Right atrium auricular region (tissue), 2 donors: ENCODE data around the gene UQCRC2. TPM values are rescaled to one million over a fixed set of nuclear protein-coding genes. Genes with fewer than 3 reads are reported as not detected.
A peak's percentile ranks its signal among the peaks of the same experiment; 100 is the strongest.
"Not testable (repeated sequence)": the region's sequence is repeated elsewhere in the genome, so short reads cannot be mapped to it uniquely, and the experiment has no call there.

Experiments
- DNase-seq: peaks from one replicate; pipeline ENCODE4 v3.0.0-alpha.2; 2019; ENCODE audit warnings: low spot score
- H3K27ac ChIP-seq, 2 donors: fragments of 200-600 bp; sonication (generic); 1 replicate in 1 of 2; 2 replicates in 1 of 2; pipeline ENCODE4 v1.5.1; 2016 to 2019
- H3K27me3 ChIP-seq, 2 donors: fragments of 200-600 bp; sonication (generic); one replicate each; pipeline versions ENCODE4 v1.5.1 to v1.6.0; 2017 to 2019
- H3K36me3 ChIP-seq: fragments of 200-600 bp; sonication (generic); one replicate; pipeline ENCODE4 v1.5.1; 2016
- H3K4me1 ChIP-seq, 2 donors: fragments of 200-600 bp; sonication (generic); one replicate each; pipeline versions ENCODE4 v1.5.1 to v1.6.0; 2017 to 2019
- H3K4me3 ChIP-seq, 2 donors: fragments of 200-600 bp; sonication (generic); 1 replicate in 1 of 2; 2 replicates in 1 of 2; pipeline ENCODE4 v1.5.1; 2017 to 2019; ENCODE audit warnings: mild to moderate bottlenecking in 1 of 2, moderate library complexity in 1 of 2
- H3K9me3 ChIP-seq, 2 donors: fragments of 200-600 bp; sonication (generic); one replicate each; pipeline ENCODE4 v1.5.1; 2019
- total RNA-seq, 2 donors: library from RNA; depleted of rRNA; stranded (reverse); fragments of >200 nt; gene quantifications; one replicate each; pipeline ENCODE4 v1.1.0, GENCODE V29; 2016
- TF ChIP-seq, protein P1 (sequence below), 2 donors: fragments of 200-600 bp; sonication (generic); IDR thresholded peaks; one replicate each; pipeline ENCODE4 v1.5.1; 2019; ENCODE audit warnings: antibody characterized with exemption in 2 of 2

UQCRC2 gene
- 100 to 1,000 TPM; 249 to 489 TPM for total RNA-seq

DNA sequence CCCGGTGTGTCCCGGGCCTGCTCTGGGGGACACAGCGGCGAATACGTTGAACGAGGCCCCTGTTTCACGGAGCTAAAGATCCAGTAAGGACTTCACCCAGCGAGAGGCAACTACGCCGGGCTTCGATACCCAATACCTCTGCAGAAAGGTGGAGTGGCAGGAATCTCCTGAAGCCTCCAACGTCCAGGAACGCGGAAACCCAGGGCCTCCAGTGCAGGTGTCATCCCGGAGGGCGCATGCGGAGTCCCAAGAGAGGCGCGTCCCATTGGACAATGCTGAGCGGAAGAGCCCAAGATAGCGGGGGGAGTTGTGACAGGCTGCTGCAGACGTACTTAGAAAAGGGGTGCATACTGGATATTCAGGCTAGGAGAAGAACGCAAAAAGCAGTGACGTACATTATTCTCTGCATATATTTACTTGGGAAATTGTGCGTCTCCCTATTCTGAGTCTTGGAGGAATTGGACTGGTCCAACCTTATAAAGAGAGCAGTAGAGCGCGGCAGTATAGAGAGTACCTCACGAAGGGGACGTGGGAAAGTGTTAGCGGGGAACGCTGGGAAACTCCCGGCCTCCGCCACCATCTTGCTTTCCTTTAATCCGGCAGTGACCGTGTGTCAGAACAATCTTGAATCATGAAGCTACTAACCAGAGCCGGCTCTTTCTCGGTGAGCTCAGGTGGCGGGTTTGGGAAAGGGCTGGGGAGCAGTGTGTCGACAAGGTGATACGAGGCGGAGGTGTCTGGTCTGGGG, at the start of gene UQCRC2:
TSS of gene UQCRC2 (plus strand) at position 569 of the 748 bp plus-strand sequence. CDS start at position 632, 63 bp downstream.
- H3K4me1 ChIP-seq = peaks cover 0 to 46% of the 10 kb centered on the region in 2 donors
- TF ChIP-seq, protein P1, sequence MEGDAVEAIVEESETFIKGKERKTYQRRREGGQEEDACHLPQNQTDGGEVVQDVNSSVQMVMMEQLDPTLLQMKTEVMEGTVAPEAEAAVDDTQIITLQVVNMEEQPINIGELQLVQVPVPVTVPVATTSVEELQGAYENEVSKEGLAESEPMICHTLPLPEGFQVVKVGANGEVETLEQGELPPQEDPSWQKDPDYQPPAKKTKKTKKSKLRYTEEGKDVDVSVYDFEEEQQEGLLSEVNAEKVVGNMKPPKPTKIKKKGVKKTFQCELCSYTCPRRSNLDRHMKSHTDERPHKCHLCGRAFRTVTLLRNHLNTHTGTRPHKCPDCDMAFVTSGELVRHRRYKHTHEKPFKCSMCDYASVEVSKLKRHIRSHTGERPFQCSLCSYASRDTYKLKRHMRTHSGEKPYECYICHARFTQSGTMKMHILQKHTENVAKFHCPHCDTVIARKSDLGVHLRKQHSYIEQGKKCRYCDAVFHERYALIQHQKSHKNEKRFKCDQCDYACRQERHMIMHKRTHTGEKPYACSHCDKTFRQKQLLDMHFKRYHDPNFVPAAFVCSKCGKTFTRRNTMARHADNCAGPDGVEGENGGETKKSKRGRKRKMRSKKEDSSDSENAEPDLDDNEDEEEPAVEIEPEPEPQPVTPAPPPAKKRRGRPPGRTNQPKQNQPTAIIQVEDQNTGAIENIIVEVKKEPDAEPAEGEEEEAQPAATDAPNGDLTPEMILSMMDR (IDR thresholded peaks at IDR 0.05) = no peak

DNA sequence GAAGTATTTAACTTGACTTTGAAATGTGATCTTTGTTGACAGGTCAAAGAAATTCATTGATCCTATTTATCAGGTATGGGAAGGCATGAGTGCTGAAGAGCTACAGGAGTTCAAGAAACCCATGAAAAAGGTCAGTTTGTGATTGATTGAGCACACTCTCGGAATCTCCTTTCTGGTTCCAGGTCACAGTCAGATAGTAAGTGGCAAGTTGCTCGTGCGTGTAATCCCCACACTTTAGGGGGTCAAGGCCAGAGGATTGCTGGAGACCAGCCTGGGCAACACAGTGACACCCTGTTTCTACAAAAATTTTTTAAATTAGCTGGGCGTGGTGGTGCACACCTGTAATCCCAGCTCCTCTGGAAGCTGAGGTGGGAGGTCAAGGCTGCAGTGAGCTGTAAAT, 20.5 kb upstream of the UQCRC2 start:
- H3K27me3 ChIP-seq, DNase-seq: not testable (repeated sequence)

More for the DNA sequence above, at the start of gene UQCRC2:
- Histone ChIP-seq H3K36me3 (peaks cover 20% of the 10 kb centered on the region), H3K27ac (peak within 1 kb of the TSS; percentile 95 to 97), H3K9me3 (no peaks in the 10 kb centered on the region), H3K4me3 (peak within 1 kb of the TSS; percentile 75 to 76), H3K27me3 (no peaks in the 10 kb centered on the region)
- DNase-seq = peak; percentile 89

DNA sequence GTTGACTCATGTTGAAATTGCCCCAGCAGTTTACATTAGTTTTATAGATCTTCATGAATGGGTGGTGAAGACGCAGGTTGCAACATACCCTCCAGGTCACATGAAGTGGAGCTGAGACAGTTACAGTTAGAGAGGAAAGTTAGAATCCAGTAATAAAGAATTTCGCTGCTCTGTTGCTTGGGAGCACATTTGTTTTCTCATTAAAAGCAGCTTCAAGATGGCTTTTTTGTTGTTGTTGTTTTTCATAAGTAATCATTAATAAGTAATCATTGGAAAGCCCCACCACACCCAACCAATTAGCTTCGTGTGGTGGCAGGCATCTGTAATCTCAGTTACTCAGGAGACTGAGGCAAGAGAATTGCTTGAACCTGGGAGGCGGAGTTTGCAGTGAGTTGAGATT, 19.8 kb upstream of the UQCRC2 start:
- H3K4me3 ChIP-seq, H3K27me3 ChIP-seq, H3K9me3 ChIP-seq, H3K4me1 ChIP-seq, H3K27ac ChIP-seq, H3K36me3 ChIP-seq, DNase-seq: not testable (repeated sequence)

More for the DNA sequence above, 20.5 kb upstream of the UQCRC2 start:
- not testable (repeated sequence) for H3K4me3 ChIP-seq, H3K4me1 ChIP-seq, H3K36me3 ChIP-seq, H3K9me3 ChIP-seq, H3K27ac ChIP-seq

DNA sequence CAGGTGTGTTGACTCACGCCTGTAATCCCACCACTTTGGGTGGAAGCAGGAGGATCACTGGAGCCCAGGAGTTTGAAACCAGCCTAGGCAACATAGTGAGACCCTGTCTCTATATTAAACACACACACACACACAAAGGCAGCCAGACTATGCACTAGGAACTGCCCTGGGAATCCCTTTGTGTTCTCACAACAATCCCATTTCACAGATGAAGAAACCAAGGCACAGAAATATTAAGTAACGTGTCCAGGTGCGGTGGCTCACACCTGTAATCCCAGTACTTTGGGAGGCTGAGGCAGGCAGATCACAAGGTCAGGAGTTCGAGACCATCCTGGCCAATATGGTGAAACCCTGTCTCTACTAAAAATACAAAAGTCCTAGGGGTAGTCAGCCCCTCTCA, 19.4 kb upstream of the UQCRC2 start:
- DNase-seq, H3K27me3 ChIP-seq, H3K27ac ChIP-seq, H3K36me3 ChIP-seq, H3K9me3 ChIP-seq, H3K4me1 ChIP-seq, H3K4me3 ChIP-seq: not testable (repeated sequence)

DNA sequence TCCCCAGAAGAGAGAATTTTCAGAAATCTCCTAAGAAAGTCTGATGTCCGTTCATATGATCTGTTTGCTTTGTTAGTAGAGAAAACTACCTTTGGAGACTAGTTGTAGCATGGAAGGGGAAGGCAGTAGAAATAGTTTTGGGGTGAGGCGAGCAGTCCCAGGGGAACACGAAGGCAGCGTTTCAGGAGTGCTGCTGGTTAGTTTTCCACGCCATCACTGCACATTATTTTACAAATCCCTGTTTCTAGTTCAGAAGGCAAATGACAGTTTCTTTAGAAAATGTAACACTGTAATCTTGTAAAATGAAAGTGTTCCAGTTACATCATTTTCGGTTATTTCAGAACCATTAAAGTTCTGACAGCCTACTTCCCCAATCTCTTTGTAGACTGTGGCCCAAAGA, 16.9 kb upstream of the UQCRC2 start:
- not testable (repeated sequence) for H3K27ac ChIP-seq

DNA sequence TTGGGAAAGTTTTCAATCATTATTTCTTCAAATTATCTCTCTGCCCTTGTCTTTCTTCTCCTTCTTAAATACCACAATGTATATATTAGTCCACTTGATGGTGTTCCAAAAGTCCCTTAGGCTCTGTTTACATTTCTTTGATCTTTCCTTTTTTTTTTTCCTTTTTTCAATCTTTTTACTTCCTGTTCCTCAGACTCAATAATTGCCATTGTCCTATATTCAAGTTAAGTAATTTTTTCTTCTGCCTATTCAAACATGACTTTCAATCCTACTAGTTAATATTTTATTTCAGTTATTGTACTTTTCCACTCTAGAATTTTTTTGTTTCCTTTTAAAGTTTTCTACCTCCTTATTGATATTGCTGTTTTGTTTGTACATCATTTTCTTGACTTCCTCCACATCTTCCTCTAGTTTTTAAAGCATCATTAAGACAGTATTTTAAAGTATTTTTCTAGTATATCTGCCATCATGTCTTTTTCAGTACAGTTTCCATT, 15.8 kb upstream of the UQCRC2 start:
- H3K27ac ChIP-seq = no peak overlapping the region
- no peaks in the 10 kb centered on the region for H3K9me3 ChIP-seq
- H3K36me3 ChIP-seq = no peaks in the 10 kb centered on the region
- no peak for DNase-seq
- TF ChIP-seq, protein P1 (IDR thresholded peaks at IDR 0.05) = no peak
- no peaks in the 10 kb centered on the region for H3K4me1 ChIP-seq
- H3K4me3 ChIP-seq = no peak overlapping the region
- H3K27me3 ChIP-seq = no peaks in the 10 kb centered on the region

More for the DNA sequence above, 16.9 kb upstream of the UQCRC2 start:
- not testable (repeated sequence) for H3K9me3 ChIP-seq, H3K27me3 ChIP-seq, H3K4me1 ChIP-seq, H3K36me3 ChIP-seq, H3K4me3 ChIP-seq, DNase-seq

DNA sequence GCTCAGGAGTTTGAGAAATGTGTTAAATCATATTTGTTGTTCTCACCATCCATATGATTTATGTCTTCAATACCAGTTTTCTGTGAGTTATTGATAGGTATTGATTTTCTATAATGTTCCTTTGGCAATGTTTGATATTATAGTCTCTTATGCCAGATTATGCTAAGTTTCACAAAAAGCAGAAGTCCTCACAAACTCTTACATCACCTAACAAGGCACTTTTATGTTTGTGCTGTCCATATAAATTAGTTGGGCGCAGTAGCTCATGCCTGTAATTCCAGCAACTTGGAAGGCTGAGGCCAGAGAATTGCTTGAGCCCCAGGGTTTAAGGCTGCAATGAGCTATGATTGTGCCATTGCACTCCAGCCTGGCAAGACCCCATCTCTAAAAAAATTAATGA, 12.6 kb upstream of the UQCRC2 start:
- H3K4me3 ChIP-seq = no peak overlapping the region
- H3K36me3 ChIP-seq = no peaks in the 10 kb centered on the region
- DNase-seq = no peak
- H3K4me1 ChIP-seq = no peaks in the 10 kb centered on the region
- TF ChIP-seq, protein P1 (IDR thresholded peaks at IDR 0.05) = no peak
- H3K27me3 ChIP-seq = no peaks in the 10 kb centered on the region
- H3K27ac ChIP-seq = no peak overlapping the region
- H3K9me3 ChIP-seq = no peaks in the 10 kb centered on the region

DNA sequence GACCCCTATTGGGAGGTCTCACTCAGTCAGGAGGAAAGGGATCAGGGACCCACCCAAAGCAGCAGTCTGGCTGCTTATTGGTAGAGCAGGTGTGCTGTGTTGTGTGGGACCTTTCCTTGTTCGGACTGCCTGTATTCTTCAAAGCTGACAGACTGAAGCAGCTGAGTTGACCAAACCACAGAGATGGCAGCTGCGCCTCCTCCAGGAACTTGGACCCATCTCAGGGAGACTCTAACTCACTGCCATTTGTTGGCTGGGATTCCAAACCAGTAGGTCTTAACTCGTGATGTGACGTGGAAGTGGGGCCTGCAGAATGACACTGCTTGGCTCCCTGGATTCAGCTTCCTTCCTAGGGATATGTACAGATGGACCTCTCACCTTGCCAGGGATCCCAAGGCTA, 9.6 kb upstream of the UQCRC2 start:
- Histone ChIP-seq H3K4me1 (no peaks in the 10 kb centered on the region), H3K4me3 (no peak overlapping the region), H3K36me3 (no peaks in the 10 kb centered on the region), H3K9me3 (no peaks in the 10 kb centered on the region), H3K27me3 (no peaks in the 10 kb centered on the region), H3K27ac (no peak overlapping the region)
- DNase-seq = no peak
- TF ChIP-seq, protein P1 (IDR thresholded peaks at IDR 0.05) = no peak
